ENCODE results near the gene KRT15.

The KRT15 gene

GRCh38 chr17:41476866-41477815, 41.5 kb downstream of the KRT15 start:
- no peak for DNase-seq

GRCh38 chr17:41475421-41475820, 43.3 kb downstream of the KRT15 start:
- DNase-seq, result no peak

GRCh38 chr17:41474863-41475262, 43.8 kb downstream of the KRT15 start:
- DNase-seq, result no peak

- DNase-seq, result no peak
Measured at GRCh38 chr17:41468346-41468745, 50.3 kb downstream of the KRT15 start.

DNA sequence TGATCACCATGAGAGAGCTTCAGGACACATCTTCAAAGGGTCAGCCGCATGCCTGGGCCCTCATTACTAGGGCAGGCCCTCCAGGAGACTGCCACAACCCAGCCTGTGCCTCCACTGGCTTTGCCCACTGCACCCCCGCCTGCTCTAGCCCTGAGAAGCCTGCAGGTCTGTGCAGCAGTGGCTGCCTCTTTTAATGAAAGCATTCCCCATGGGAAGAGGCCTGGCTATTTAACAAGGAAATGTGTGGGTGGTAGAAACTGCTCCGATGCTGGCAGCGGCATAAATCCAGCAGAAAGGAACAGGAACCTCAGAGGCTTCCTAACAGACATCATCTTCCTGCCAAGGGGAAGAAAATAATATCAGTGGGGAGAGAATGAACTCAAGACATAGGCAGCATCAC, 51.1 kb downstream of the KRT15 start:
- no peak for DNase-seq

DNA sequence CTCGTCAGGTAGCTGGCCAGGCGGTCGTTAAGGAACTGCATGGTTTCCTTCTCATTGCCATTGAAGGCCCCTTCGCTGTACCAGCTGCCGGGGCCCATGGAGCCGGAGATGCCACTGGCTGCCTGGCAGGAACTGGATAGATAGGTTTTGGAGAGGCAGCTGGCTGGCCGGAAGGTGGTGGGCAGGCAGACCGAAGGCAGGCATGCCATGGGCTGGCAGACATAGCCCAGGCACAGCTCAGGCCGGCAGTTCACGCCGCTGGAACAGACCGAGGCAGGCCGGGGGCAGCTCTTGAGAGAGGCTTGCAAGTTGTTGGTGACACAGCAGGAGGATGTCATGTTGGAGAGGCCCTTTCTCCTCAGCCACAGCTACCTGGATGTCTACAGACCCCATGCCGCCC, 51.7 kb downstream of the KRT15 start, which contains the start of gene KRT32:
Gene KRT32, minus strand, starts transcription at position 399 of the 400 bp plus-strand sequence. Its CDS starts 61 bp downstream, at position 338.
- DNase-seq, result no peak

GRCh38 chr17:41464682-41465081, 54.0 kb downstream of the KRT15 start:
- no peak for DNase-seq

- DNase-seq, result no peak
Measured at GRCh38 chr17:41464173-41464572, 54.5 kb downstream of the KRT15 start.

DNA sequence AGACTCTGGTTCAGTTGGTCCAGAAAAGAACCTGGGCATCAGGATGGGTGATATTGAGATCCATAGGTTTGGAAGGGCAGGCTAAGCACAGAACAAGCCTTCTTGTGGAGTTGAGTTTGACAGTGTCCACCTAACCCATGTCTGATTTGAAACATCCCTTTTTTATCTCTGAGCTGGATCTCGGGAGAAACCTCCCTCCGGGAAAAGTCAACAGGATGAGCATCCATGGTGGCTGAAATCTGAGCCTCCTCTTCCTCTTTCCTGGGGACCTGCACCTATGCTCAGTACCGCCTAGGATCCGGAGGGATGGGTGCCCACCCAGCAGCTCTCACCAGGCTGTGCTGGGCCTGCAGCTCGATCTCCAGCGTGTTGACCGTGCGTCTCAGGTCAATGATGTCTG, 54.9 kb downstream of the KRT15 start:
- no peak for DNase-seq

Data from stimulated activated naive CD4-positive, alpha-beta T cell treated with Interleukin-2 at 50 U/mL for 16 hours (primary cell).